ENCODE measurements around the gene PSG7. TPM values are rescaled to one million over a fixed set of nuclear protein-coding genes. Genes with fewer than 3 reads are reported as not detected.
"Not testable (repeated sequence)": the region's sequence is repeated elsewhere in the genome, so short reads cannot be mapped to it uniquely, and the experiment has no call there.

Gene PSG7
- total RNA-seq, 1 donor from 2014 or later = not detected

DNA sequence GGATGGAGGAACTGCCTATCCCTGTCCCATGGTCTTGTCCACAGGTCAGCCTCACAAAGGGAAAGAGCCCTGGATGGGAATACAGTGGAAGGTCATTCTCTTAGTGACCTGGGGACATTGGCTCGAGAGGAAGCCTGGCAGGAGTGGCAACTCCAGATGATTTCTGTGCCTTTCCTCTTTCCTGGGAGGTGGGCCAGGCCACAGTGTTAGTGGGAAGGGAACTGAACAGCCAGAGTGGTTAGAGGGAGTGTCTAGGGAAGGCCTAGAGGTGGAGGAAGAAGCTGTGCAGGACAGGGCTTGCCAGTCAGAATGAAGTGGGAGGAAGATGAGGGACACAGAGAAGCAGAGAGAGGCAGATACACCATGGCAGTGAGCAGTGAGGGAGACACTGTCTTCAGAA lies 61.1 kb downstream of the PSG7 start:
- not testable (repeated sequence) for DNase-seq, ATAC-seq

DNA sequence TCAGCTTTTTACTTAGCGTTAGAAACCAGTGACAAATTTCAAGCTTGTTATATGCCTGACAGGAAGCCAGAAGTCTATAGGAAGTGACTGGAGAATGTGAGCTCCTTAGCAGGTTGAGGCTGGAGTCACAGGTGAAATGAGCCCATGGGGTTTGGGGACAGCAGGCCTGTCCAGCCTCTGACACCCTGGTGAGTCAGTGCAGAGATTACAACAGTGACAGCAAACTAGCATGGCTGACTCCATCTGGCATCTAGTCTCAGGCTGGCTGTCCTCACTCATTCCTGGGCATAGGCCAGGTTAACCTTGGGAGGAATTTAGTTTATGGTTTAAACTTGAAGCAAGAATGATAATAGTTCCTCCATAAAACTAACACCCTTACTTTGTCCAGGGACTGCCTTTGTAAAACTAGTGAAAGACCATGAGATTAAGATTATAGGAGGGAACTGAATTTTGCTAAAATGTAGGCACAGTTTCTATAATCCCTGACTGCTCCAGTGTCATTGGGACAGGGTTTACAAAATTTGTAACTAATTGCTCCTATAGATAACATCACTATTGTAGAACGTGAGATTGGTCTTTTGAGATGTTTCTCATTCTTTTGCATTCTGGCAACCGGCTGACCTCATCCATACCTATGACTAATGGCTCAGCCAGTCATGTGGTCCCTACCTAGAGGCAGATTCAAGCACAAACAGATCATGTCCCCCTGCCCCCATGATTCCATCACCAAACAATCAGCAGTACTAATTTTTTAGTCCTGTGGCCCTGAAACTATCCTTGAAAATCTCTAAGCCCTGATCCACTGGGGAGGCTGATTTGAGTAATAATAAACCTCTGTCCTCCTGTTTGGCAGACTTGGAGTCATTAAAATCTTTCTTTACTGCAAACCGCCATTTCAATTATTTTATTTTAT lies 61.9 kb downstream of the PSG7 start:
- ATAC-seq; DNase-seq; intact Hi-C loops (cut with micrococcal nuclease): not testable (repeated sequence)

More for the DNA sequence above, 61.1 kb downstream of the PSG7 start:
- intact Hi-C loops (cut with micrococcal nuclease) = not testable (repeated sequence)

DNA sequence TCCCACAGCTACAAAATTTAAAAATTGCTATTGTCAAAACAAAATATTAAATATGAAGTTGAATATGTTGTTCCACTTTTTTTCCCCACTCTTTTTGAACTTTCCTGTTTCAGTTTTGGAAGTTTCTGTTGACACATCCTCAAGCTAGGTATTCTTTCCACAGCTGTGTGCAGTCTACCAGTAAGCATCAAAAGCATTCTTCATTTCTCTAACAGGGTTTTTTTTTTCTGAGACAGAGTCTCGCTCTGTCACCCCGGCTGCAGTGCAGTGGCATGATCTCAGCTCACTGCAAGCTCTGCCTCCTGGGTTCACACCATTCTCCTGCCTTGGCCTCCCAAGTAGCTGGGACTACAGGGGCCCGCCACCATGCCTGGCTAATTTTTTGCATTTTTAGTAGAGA lies 62.9 kb downstream of the PSG7 start:
- DNase-seq = not testable (repeated sequence)

More for the DNA sequence above, 62.9 kb downstream of the PSG7 start:
- ATAC-seq; intact Hi-C loops (cut with micrococcal nuclease): not testable (repeated sequence)

Other genes with a start within 250 kb of the PSG7 start
- gene PSG3, start 196.7 kb downstream of the PSG7 start, total RNA-seq = not detected
- not detected for gene PSG8, start 171.5 kb downstream of the PSG7 start, total RNA-seq
- not detected for gene PSG1, start 57.5 kb downstream of the PSG7 start, total RNA-seq
- gene PSG6, start 19.3 kb downstream of the PSG7 start, total RNA-seq = not detected
- not detected for gene PSG11, start 89.3 kb upstream of the PSG7 start, total RNA-seq
- gene PSG2, start 145.5 kb upstream of the PSG7 start, total RNA-seq = not detected
- not detected for gene PSG5, start 249.3 kb upstream of the PSG7 start, total RNA-seq

All from left ventricle myocardium superior (tissue), 1 donor.